NB4 (cell line): ENCODE data around the gene FOXI2.

Experiments
- MYC ChIP-seq: IDR thresholded peaks from 2 replicates; pipeline ENCODE4 v1.6.1; 2011; ENCODE audit warnings: low read depth, low read length
- POLR2A ChIP-seq: IDR thresholded peaks from 2 replicates; pipeline ENCODE4 v1.6.1; 2011; ENCODE audit warnings: mild to moderate bottlenecking; ENCODE audit not compliant: insufficient read length; ENCODE audit errors: extremely low read depth
- TF ChIP-seq, protein P1 (sequence below): IDR thresholded peaks from one replicate; pipeline ENCODE4 v1.5.1; 2012; ENCODE audit warnings: low read depth, low read length

DNA sequence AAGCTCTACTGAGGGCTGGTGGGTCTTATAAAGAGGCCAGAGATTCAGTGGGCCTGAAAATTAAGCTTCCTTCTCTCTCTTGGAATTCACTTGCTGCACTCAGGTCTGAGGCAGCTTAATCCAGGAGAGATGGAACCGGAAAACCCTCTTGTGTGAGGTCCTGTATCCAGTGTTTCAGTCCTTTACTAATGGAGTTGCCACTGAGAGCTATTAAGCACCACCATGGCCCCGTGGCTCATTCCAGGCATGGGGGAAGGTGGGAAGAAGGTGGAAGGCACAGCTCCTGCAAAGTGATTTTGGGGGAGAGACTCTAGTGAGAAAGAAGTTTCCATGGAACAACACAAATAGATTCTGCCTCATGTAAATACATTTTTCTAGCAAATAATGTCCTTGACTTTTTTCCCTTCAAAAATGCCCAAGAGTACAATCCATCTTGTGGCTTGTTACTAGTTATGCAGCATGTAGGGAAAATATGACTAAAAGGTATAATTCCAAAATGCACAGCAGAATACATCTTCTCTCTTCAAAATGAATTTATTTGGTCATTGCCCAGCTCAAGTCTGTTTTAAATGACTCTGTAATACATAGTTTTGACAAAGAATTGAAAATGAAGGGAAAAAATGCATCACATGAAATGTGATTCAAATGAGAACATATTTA lies 46.7 kb upstream of the FOXI2 start:
- TF ChIP-seq, protein P1, sequence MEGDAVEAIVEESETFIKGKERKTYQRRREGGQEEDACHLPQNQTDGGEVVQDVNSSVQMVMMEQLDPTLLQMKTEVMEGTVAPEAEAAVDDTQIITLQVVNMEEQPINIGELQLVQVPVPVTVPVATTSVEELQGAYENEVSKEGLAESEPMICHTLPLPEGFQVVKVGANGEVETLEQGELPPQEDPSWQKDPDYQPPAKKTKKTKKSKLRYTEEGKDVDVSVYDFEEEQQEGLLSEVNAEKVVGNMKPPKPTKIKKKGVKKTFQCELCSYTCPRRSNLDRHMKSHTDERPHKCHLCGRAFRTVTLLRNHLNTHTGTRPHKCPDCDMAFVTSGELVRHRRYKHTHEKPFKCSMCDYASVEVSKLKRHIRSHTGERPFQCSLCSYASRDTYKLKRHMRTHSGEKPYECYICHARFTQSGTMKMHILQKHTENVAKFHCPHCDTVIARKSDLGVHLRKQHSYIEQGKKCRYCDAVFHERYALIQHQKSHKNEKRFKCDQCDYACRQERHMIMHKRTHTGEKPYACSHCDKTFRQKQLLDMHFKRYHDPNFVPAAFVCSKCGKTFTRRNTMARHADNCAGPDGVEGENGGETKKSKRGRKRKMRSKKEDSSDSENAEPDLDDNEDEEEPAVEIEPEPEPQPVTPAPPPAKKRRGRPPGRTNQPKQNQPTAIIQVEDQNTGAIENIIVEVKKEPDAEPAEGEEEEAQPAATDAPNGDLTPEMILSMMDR: no peak
- TF ChIP-seq POLR2A: no peak
- TF ChIP-seq MYC: no peak
